SW480 (cell line): ENCODE measurements around the gene EXOC5.
"Not testable (repeated sequence)": the region's sequence is repeated elsewhere in the genome, so short reads cannot be mapped to it uniquely, and the experiment has no call there.

Experiments used
- DNase-seq: peaks from one replicate; pipeline ENCODE4 v3.0.0-alpha.2; 2016; ENCODE audit warnings: low spot score

EXOC5 gene

DNA sequence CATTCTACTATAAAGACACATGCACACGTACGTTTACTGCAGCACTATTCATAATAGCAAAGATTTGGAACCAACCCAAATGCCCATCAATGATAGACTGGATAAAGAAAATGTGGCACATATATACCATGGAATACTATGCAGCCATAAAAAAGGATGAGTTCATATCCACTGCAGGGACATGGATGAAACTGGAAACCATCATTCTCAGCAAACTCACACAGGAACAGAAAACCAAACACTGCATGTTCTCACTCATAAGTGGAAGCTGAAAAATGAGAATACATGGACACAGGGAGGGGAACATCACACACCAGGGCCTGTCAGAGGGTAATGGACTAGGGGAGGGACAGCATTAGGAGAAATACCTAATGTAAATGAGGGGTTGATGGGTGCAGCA lies 10.5 kb downstream of the EXOC5 start:
- not testable (repeated sequence) for DNase-seq

DNA sequence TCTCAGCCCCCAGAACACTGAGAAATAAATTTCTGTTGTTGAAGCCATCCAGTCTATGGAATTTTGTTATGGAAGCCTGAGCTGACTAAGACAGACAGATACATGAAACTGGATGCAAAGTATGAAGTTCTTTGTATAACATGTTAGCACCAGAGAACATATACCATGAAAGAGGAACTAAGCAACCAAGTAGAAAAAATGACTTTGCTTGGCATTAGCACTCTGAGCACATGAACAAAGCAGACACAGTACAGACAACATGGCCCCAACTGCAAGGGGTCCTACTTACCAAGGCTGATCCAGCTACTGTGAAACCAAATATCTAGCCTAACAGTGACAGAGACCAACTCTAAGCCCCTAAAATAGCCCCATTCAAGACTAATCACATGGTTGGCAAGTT lies 13.8 kb downstream of the EXOC5 start:
- DNase-seq = no peak

DNA sequence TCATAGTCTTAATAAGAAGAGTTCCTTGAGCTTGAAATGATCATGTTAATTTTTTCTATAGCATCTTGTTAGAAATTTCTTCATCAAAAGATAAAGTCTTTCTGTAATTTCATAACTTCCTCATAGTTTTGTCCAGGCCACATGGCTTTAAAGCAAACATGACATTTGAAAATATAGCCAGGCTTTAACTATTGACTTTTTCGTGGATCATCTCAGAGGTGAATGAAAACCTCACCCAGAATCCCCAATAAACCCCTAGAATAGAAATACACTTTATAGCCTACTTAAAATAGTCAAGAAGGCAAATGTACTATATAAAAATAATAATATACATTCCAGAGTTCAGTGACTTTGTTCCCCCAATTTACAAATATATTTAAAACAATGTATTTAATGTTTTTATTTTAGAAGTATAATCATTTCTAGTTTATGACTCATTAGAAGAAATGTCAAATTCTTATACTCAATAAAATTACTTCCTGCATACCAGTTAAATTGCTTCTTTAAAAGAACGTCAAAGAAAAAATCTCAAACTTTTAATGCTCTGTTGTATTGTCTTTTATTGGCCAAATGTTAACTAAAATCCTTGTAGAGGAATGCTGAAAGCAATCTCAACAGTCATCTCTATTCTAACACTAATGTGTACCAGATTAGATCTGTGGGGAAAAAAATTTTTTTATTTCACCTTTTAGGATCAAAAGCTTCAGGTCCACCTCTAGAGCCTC lies 21.6 kb downstream of the EXOC5 start:
- no peak for DNase-seq

DNA sequence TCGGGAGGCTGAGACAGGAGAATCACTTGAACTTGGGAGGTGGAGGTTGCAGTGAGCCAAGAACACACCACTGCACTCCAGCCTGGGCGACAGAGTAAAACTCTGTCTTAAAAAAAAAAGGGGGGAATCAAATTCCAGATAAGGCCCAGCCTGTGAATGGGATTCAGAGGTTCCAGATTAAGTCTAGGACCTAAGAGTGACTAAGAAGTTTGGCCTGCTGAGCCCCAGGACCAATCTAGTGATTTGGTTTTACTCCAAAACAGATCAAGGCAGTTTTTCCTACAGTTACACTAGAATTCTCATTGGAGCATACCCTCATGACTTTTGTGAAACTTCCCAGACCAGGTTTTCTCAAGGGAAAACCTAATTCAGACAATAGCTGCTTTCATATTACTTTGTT lies 22.8 kb downstream of the EXOC5 start:
- no peak for DNase-seq

DNA sequence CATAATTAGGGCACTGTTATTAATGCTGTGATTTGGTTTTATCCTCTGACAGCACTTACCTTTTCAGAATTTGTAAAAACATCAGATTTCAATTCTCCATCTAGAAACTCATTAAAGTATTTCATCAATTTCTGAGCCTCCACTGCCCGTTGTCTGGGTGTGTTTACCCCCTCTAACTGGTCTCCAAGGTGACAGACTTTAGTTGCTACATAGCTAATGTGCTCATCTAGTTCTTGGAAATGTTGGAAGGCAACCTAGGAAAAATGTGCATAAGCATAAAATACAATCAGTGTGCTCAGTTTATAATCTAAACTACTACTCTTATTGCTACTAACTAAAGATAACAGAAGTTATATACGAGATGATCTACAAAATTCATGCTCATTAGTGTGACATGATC lies 24.6 kb downstream of the EXOC5 start:
- no peak for DNase-seq

DNA sequence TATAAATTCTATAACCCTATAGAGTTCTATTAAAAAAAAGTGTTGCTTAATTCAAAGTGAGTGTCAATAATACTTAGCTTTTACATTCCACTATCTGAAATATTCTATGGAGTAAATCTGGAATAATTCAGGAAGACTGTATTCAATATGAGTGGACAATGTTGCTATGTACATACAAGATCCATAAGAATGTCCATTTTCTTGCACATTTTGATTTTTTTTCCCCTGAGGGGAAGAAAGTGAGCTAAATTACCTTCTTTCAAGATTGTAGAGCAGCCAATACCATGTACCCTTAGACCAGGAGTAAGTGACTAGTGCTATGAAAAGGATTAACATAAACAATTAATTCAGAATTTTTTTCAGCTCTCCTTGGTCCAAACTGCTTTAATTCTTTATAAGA lies 25.4 kb downstream of the EXOC5 start:
- DNase-seq = no peak

DNA sequence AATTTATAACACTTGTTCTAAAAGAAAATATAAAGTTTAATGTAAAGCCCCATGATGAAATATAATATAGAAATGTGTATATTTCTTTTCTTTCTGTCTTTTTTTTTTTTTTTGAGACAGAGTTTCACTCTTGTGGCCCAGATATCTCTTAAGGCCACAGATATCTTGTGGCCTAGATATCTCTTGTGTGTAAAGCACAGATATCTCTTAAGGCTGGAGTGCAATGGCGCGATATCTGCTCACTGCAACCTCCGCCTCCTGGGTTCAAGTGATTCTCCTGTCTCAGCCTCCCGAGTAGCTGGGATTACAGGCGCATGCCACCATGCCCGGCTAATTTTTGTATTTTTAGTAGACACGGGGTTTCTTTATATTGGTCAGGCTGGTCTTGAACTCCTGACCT lies 28.6 kb downstream of the EXOC5 start:
- not testable (repeated sequence) for DNase-seq

DNA sequence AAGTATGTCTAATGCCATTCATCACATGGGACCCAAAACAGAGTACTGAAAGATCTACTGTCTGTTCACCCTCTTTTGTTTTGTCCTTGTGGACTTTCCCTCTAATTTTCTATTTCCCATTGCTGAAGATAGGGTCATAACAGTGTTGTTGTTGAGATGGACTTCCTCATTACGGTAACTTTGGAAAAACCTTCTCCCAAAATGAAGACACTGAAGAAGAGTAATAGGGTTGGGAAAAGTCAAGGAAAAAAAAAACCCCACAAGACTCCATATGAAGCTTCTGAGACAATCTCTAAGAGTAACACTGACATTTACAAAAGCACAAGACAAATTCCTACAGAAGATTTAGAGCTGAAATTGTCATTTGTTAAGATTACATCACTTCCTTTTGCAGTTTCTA lies 36.7 kb downstream of the EXOC5 start:
- no peak for DNase-seq

DNA sequence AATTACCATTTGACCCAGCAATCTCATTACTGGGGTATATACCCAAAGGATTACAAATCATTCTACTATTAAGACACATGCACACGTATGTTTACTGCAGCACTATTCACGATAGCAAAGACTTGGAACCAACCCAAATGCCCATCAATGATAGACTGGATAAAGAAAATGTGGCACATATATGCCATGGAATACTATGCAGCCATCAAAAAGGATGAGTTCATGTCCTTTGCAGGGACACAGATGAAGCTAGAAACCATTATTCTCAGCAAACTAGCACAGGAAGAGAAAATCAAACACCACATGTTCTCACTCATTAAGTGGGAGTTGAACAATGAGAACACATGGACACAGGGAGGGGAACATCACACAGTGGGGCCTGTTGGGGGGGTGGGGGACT lies 40.4 kb downstream of the EXOC5 start:
- not testable (repeated sequence) for DNase-seq

DNA sequence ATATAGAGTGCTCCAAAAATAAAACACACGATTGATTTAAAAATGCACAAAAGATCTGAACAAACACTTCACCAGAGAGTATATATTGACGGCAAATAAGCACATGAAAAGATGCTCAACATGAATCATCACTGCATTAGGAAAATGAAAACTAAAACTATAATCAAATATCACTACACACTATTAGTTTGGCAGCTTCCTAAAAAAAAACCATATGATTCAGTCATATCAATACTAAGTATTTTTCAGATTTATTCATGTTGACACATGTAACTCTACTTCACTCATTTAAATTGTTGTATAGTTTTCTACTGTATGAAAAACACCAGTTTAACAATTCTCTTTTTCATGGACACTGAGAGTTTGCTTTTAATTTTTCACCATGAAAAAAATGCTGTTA lies 41.6 kb downstream of the EXOC5 start:
- no peak for DNase-seq

DNA sequence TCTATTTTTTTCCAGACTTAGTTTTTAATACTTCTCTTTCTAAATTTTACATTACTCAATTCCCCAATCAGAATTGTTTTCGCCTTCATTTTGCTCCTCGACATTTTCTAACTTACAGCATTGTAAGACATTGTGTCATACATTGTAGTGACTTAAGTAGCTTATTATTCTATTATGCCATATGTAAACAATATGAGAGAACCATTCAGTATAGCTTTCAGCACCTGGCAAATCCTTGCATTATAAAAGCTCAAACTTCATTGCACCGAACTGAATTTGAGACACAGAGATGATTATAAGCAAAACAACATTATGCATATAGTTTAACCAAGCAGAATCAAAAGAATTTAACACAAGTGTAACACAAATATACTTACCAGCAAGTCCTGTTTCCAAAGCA lies 46.8 kb downstream of the EXOC5 start:
- DNase-seq = no peak

DNA sequence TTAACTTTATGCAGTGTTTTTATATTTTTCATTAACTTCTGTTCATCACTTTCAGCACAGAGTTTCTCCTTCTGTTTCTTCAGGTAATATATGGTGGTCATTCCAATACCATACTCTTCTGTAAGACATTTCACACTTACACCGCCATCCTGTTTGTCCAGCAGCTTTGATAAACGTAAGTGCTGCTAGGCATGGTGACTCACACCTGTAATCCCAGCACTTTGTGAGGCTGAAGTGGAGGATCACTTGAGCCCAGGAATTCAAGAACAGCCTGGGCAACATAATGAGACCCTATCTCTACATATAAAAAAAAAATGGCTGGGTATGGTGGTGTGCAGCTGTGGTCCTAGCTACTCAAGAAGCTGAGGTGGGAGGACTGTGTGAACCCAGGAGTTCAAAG lies 55.8 kb downstream of the EXOC5 start:
- DNase-seq = no peak

DNA sequence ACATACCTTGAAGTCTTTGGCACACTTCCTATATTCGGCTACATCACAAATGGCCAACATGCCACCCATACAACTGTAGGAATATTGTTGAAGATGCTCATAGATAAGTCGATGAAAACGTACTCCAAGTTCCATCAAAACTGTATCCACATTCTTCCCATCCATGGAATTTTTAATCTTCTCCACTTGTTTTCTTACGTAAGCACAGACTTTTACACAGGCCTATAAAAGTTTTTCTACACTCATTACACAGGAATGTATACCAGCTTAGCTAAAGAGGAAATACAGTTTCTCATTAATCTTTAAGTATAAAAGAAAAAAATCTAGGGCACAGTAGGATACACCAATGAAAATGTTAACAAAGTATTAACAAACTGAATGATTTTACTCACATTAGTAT lies 59.1 kb downstream of the EXOC5 start:
- no peak for DNase-seq

DNA sequence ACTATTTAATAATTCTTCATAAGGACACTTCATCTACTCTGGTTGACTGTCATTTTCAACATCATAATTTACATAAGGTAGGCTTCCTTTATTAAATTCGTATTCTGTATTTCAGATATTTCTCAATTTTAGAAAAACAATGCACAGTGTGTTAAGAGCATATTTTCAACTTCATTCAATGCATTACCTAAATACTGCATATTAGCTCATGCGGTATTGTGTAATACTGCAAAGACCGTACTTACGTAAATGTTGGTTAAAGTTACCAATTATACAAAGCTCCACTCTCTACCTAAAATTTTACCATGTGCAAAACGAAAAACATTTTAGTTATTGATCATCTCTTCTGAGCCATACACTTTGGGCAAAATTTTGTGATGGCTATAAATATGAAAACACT lies 62.8 kb downstream of the EXOC5 start:
- no peak for DNase-seq

DNA sequence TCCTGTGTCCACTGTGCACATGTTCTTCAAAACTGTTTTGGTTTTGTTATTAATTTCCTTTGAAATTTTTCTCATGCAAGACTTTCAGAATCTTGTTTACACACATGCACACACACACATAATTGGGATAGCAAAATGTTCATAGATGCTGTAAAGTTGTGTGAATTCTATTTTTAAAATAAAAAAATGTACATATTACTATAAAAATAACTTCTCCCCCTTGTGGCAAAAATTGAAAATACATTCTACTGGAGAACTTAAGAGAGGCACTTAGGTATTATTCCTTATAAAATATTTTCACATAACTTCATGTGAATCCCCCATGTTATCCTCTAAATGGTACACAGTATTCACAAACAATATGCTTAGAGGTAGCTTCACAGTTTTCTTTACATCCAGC lies 66.0 kb downstream of the EXOC5 start:
- DNase-seq = not testable (repeated sequence)

DNA sequence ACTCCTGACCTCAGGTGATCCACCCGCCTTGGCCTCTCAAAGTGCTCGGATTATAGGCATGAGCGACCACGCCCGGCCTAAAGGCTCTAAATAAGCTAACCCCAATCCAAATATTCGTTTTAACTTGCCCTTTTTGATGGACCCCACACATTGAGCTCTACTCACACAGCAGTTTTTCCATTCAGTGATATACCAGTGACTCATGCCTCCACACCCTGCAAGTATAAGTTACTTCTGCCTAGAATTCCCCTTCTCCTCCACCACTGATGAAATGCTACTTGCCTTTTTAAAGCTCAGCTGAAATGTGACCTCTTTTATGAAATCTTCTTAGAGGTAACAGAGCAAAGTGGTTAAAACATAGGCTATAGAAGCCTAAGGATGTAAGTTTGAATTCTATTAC lies 68.8 kb downstream of the EXOC5 start:
- DNase-seq = no peak

DNA sequence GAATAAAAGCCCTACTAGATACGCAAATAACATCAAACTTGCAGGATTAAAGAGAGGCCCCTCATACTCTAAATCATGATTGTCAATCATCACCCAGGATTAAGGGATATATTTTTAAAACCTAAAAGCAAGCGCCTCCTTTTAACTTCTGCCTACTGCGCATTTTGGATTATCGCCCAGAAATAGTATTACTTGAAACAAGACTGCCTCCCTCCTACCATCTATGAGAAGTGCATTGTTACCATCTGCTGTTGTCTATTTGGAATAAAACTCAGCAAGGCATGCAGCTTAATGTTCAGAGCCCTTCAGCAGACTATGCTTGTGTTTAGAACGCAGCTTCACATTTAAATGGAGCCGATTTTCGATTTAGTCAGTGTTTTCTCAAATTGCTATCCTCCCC lies 79.6 kb downstream of the EXOC5 start:
- no peak for DNase-seq

DNA sequence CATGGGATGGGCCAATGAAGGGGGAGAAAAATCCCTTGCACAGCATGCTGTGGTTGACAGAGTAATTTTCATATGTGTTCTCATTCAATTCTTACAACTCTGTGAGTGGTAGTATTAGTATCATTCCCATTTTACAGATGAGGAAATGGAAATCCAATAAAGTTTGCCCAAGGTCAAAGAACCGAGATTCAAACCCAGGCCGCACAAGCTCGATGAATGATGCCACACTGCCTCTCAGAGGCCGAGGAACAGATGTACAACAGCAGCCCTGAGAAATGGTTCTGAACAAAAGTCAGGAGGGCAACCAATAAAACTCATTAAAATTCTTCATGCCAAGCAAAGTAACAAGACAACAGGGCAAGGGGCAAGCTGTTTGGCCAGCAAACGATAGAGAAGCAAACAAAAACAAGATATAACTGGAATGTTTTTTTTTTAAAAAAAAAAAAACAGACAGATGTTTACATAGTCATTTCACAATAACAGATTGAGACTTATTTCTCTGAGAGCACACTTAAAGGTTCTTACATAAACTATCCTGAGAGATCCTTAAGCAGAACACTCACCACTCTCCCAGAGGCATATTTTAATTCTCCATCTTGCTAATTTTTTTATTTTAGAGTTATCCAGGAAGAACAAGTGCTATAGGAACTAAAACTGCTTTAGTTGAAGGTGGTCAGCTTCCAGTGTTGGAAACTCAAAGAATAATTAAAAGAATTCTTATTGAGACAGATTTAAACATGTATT lies 85.8 kb downstream of the EXOC5 start:
- DNase-seq = peak; percentile 14

DNA sequence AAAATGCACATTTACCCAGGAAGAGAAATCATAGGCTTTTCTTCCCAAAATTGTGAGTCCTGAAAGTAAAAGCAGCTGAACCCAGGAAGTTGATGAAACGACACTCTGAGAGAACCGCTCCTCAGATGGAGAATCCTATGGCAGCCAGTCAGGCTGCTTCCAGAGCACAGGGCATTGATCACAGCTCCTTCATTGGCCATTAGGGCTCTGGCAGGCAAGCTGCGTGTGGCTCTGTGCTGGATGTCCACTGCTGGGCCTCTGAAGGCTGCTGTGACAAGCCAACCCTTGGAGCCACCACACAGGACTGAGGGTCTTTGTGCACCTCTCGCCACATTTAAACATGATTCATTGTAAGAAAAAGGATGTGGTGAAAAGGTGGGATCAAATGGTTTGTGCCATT lies 89.4 kb downstream of the EXOC5 start:
- DNase-seq = no peak

DNA sequence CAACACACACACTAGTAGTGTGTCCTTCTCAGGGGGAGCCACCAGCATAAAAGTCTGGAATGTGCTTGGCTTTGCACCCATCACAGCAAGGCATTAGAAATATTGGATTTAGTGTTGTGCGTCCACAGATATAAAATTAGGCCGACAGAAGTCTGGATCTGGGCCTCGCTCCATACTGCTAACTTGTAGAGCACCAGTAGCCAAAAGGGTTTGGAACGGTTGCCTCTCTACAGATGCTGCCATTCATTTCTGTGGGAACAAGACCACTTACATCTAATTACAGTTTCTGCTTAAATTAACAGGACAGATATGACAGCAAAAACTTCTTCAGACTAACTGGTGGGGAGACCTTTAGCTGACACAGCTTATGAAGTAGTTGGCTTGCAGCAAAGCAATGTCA lies 94.2 kb downstream of the EXOC5 start:
- DNase-seq = no peak

DNA sequence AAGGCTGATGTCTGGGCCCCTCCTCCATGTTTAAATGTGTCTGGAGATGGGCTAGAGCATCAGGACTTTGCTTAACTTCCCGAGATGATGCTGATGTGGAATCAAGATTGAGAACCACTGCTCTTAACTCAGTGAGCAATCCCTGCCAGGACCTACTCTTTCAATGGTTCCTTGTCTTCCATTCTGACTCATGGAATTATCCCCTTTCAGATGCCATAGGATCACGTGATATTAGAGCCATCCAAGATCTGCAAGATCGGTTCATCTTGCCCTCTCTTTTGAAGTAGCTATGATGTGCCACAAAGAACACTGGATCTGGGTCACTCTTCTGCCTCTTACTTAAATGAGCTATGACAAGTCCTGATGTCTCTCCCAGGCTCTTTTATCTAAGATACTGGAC lies 96.8 kb downstream of the EXOC5 start:
- no peak for DNase-seq

DNA sequence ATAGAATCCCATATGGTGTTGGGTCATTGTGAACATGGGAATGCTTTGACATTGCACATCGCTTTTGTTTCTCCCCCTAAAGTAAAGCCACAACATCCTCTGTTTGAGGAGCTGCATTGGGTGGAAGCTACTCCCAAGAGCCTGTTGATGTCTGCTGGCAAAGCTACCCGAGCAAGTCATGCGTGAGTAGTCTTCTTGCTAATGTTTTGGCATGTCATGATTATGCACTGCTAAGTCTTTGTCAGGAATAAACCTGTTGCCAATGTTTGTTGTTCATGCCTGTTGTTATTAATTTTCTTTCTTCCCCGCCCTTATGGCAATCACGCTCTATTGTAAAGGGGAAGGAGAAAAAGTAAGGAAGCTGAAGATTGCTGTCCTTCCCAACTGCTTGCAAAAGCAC lies 97.3 kb downstream of the EXOC5 start:
- no peak for DNase-seq

DNA sequence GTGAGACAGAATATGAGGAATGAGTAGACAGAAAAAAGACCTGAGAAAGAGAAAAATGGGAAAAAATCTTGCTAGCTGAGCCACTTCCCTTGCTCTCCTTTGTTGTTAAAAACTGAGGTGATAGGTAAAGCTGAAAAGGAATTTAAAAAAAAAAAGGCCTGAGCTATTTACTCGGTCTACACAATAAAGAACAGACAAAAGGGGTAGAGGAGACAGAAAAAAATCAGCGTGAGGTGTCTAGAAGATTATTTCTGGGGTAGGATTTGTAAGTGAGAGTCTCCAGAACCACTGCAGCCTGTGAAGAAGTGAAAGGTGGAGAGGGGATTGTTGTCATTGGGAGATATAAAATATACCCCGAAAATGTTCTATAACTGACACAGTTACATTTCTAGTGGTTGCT lies 98.8 kb downstream of the EXOC5 start:
- no peak for DNase-seq

DNA sequence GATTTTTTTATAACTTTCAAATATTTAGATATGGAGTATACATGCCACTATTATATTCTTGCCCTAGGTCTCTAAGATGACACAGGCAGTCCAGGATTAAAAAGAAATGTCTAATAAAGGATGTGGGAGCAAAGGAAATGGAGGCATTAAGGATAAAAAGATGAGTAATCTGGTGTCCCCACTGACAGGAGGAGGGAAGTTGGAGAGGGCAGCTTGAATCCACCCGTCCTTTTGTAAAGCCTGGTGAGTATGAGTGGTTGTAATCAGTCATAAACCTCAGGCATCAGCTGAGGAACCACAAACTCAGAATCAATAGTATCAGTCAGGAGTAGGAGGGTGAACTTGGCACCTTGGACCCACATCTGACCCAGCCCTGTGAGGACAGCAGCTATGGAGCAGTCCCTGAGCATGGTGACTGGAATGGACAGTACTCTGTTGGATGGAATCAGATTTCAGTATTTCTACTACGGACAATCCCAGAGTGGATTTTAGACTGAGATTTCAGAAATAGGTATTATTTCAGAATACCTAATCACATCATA lies 100.5 kb downstream of the EXOC5 start:
- DNase-seq = peak; percentile 21
